Ascending aorta (tissue), 2 donors: ENCODE data around the gene PHTF2. TPM values are rescaled to one million over a fixed set of nuclear protein-coding genes. Genes with fewer than 3 reads are reported as not detected.

Source experiments
- DNase-seq, 2 donors: peaks; one replicate each; pipeline ENCODE4 v3.0.0-alpha.2; 2019; ENCODE audit warnings: low spot score in 2 of 2
- H3K27ac ChIP-seq, 2 donors: fragments of 200-600 bp; sonication (generic); one replicate each; pipeline ENCODE4 v1.5.1; 2016 to 2017; ENCODE audit warnings: mild to moderate bottlenecking in 1 of 2
- H3K27me3 ChIP-seq: fragments of 200-600 bp; sonication (generic); one replicate; pipeline ENCODE4 v1.5.1; 2017
- H3K36me3 ChIP-seq, 2 donors: fragments of 200-600 bp; sonication (generic); one replicate each; pipeline ENCODE4 v1.5.1; 2016
- H3K4me1 ChIP-seq, 2 donors: fragments of 200-600 bp; sonication (generic); one replicate each; pipeline ENCODE4 v1.5.1; 2016 to 2017; ENCODE audit warnings: mild to moderate bottlenecking in 1 of 2
- H3K4me3 ChIP-seq, 2 donors: fragments of 200-600 bp; sonication (generic); one replicate each; pipeline ENCODE4 v1.5.1; 2016 to 2017; ENCODE audit warnings: mild to moderate bottlenecking in 1 of 2
- H3K9me3 ChIP-seq, 2 donors: fragments of 200-600 bp; sonication (generic); one replicate each; pipeline ENCODE4 v1.5.1; 2016
- CTCF ChIP-seq, 3 experiments: fragments of 200-600 bp in 2 of 3; fragments of 450-650 bp in 1 of 3; sonication (generic) in 2 of 3; IDR thresholded peaks; one replicate each; pipeline ENCODE4 v1.5.1; 2016 to 2019; ENCODE audit warnings: antibody characterized with exemption in 3 of 3, mild to moderate bottlenecking in 1 of 3, moderate library complexity in 1 of 3
- intact Hi-C: fragments of 100-400 bp; cut with DNase I; formaldehyde crosslinking; loops from one replicate; pipeline ENCODE4 v1.15.1; 2023
- total RNA-seq: library from RNA; depleted of rRNA; stranded (reverse); fragments of >200 nt; gene quantifications from one replicate; pipeline ENCODE4 v1.1.0, GENCODE V29; 2016

PHTF2 gene
- total RNA-seq, 1 donor from 2014 or later: 10.2 TPM

DNA sequence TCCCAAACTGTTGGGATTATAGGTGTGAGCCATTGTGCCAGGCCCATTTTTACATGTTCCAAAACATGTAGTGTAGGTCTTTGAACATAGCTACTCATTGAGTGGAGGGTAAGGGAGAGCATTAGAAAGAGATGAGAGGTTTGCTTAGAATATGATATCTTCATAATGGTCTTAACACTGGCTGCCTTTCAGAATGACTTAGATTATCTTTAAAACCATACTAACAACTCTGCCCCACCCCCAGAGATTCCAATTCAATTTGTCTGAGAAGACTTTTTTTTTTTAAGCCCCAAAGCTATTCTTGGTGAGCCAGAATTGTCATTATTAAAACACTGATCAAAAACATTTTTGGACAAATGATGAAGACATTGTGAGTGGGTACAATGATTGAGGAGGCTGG, 168.9 kb downstream of the PHTF2 start:
- no peak for DNase-seq
- no peaks in the 10 kb centered on the region for H3K4me1 ChIP-seq
- H3K9me3 ChIP-seq: no peaks in the 10 kb centered on the region
- intact Hi-C loops: no loop called here
- H3K27me3 ChIP-seq: no peaks in the 10 kb centered on the region
- H3K4me3 ChIP-seq: no peak overlapping the region
- no peaks in the 10 kb centered on the region for H3K36me3 ChIP-seq
- H3K27ac ChIP-seq: no peak overlapping the region
- no peak for TF ChIP-seq CTCF (IDR thresholded peaks at IDR 0.05)

DNA sequence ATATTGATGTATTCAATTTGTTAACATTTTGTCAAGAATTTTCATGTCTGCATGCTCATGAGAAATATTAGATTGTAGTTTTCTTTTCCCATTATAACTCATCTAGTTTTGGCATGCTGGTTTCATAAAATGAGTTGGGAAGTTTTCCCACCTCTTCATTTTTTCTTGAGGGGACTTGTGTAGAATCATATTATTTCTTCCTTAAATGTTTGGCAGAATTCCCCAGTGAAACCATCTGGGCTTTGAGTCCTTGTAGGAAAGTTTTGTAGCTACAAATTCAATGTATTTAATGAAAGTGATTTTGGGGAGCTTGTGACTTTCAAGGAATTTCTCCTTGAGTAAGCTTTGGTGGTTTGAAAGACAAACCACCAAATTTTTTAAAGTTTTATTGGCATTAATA, 173.2 kb downstream of the PHTF2 start:
- Histone ChIP-seq H3K4me1 (no peaks in the 10 kb centered on the region), H3K27ac (no peak overlapping the region), H3K9me3 (no peaks in the 10 kb centered on the region), H3K4me3 (no peak overlapping the region), H3K27me3 (no peaks in the 10 kb centered on the region), H3K36me3 (no peaks in the 10 kb centered on the region)
- TF ChIP-seq CTCF (IDR thresholded peaks at IDR 0.05): no peak
- intact Hi-C loops: no loop called here
- DNase-seq: no peak

- no peak for DNase-seq
- Histone ChIP-seq H3K27me3 (no peaks in the 10 kb centered on the region), H3K4me3 (no peak overlapping the region), H3K27ac (no peak overlapping the region), H3K36me3 (no peaks in the 10 kb centered on the region), H3K4me1 (no peaks in the 10 kb centered on the region), H3K9me3 (no peaks in the 10 kb centered on the region)
- TF ChIP-seq CTCF (IDR thresholded peaks at IDR 0.05): no peak
- intact Hi-C loops: no loop called here
Measured at GRCh38 chr7:77975672-77976480, 177.3 kb downstream of the PHTF2 start.

DNA sequence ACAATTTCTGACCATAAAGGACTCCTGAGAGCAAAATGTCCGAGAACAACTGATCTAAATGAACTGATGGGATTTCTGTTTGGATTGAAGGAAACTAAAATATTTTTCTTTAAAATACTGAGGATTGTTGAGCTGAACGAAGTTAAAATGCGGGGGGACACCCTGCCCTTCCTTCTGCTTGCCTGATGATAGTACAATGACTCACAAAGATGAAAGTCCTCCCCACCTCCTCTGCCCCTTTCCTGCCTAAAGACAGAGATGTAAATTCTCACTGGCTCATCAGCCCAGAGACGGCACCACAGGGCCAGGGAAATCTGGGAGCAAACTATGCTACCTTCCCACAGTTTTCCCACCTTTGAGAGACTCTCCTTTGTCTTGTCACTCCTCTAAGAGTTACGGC, 180.6 kb downstream of the PHTF2 start:
- DNase-seq: no peak
- H3K4me3 ChIP-seq: no peak overlapping the region
- H3K36me3 ChIP-seq: no peaks in the 10 kb centered on the region
- no peaks in the 10 kb centered on the region for H3K9me3 ChIP-seq
- no peak overlapping the region for H3K27ac ChIP-seq
- H3K27me3 ChIP-seq: no peaks in the 10 kb centered on the region
- intact Hi-C loops: no loop called here
- H3K4me1 ChIP-seq: no peaks in the 10 kb centered on the region
- TF ChIP-seq CTCF (IDR thresholded peaks at IDR 0.05): no peak

DNA sequence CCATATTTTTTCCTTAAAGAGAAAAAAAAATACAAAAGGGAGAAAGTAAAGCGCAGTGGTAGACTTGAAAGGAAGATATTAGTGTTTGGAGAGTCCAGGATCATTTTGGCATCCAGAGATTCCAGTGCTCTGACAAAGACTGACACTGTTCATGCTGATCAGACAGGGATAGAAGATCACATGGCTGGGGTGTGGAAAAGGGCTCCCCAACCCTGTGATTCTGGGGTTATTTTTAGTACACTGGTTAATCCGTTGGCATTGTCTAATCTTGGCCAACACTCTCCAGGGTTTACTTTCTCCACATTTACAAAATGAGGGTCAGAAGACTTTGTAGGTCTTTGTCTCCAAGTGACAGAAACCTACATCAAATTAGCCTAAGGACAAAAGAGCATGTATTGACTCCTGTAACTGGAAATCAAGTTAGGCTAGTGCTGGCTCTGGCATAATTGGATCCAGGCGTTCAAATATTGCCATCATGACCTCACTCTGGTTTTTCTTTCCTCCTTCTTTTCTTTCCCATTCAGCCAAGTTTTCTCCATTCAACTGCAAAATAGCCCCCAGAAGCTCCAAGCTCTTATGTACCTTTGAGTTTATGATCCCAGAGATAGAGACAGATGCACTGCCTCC, 181.6 kb downstream of the PHTF2 start:
- H3K27ac ChIP-seq: no peak overlapping the region
- no peaks in the 10 kb centered on the region for H3K4me1 ChIP-seq
- H3K9me3 ChIP-seq: no peaks in the 10 kb centered on the region
- DNase-seq: no peak
- no peaks in the 10 kb centered on the region for H3K36me3 ChIP-seq
- intact Hi-C loops: no loop called here
- TF ChIP-seq CTCF (IDR thresholded peaks at IDR 0.05): no peak
- H3K4me3 ChIP-seq: no peak overlapping the region
- H3K27me3 ChIP-seq: no peaks in the 10 kb centered on the region
